PC-3 (cell line): ENCODE measurements around the gene SMPD3.

ENCODE experiments used
- CTCF ChIP-seq: fragments of 300-600 bp; sonication (generic); conservative IDR thresholded peaks from 2 replicates; pipeline ENCODE4 v1.5.1; 2017; ENCODE audit warnings: antibody characterized with exemption, low read depth, mild to moderate bottlenecking, low read length
- EZH2 ChIP-seq: fragments of 300-600 bp; sonication (generic); IDR thresholded peaks from one replicate; pipeline ENCODE4 v1.6.1; 2017; ENCODE audit warnings: antibody characterized with exemption, mild to moderate bottlenecking, low read length; ENCODE audit not compliant: unreplicated experiment
- EZH2phosphoT487 ChIP-seq: fragments of 300-600 bp; sonication (generic); IDR thresholded peaks from 2 replicates; pipeline ENCODE4 v1.6.1; 2018; ENCODE audit warnings: mild to moderate bottlenecking, antibody characterized with exemption, low read length, borderline replicate concordance

GRCh38 chr16:68357521-68357922 lies 90.8 kb downstream of the SMPD3 start:
- no peak for TF ChIP-seq CTCF
- TF ChIP-seq EZH2, result no peak
- no peak for TF ChIP-seq EZH2phosphoT487
